Measurements from ENCODE around the gene CLASP1. TPM values are rescaled to one million over a fixed set of nuclear protein-coding genes. Genes with fewer than 3 reads are reported as not detected.
A peak's percentile ranks its signal among the peaks of the same experiment; 100 is the strongest.

Gene CLASP1
- polyA plus RNA-seq, 1 donor (not counting 4 experiments of a cell fraction or from before 2014, with no cell fraction given), result 16.7 TPM

- TF ChIP-seq CTCF (optimal IDR thresholded peaks at IDR 0.05 in 1 of 3, IDR thresholded peaks at IDR 0.05 in 1 of 3, conservative IDR thresholded peaks at IDR 0.05 in 1 of 3; ENCODE audit: extremely low read depth in 1 of 3, insufficient read depth in 2 of 3, low read length in 3 of 3) (no peak), EZH2 (IDR thresholded peaks at IDR 0.05; ENCODE audit: low read length) (no peak)
- Histone ChIP-seq H3K9me3 (ENCODE audit: control insufficient read depth, low read depth, low read length) (no peaks in the 10 kb centered on the region), H3K27me3 (ENCODE audit: control insufficient read depth, extremely low read depth, insufficient read depth, low read length) (no peaks in the 10 kb centered on the region), H3K4me3 (ENCODE audit: control insufficient read depth in 2 of 3, extremely low read depth in 1 of 3, insufficient read depth in 2 of 3, low read depth in 1 of 3, low read length in 3 of 3) (no peak overlapping the region), H4K20me1 (ENCODE audit: control insufficient read depth, extremely low read depth, insufficient read depth, low read length) (no peaks in the 10 kb centered on the region), H3K4me2 (ENCODE audit: control insufficient read depth, extremely low read depth, insufficient read depth, low read depth, low read length) (no peak overlapping the region), H3K36me3 (ENCODE audit: control insufficient read depth in 2 of 2, extremely low read depth in 1 of 2, insufficient read depth in 2 of 2, low read length in 2 of 2) (no peaks in the 10 kb centered on the region), H3K27ac (ENCODE audit: control insufficient read depth, insufficient read depth, low read length) (no peak overlapping the region), H3K9ac (ENCODE audit: control insufficient read depth, extremely low read depth, insufficient read depth, low read length) (no peak overlapping the region), H2AFZ (ENCODE audit: control insufficient read depth, low read length) (no peak overlapping the region), H3K4me1 (ENCODE audit: control insufficient read depth, extremely low read depth, insufficient read depth, low read length) (peaks cover 12% of the 10 kb centered on the region), H3K79me2 (ENCODE audit: control insufficient read depth, insufficient read depth, low read length) (peaks cover 54% of the 10 kb centered on the region), H3K9me1 (ENCODE audit: control insufficient read depth, extremely low read depth, insufficient read depth, low read length) (no peaks in the 10 kb centered on the region)
- no peak for DNase-seq (ENCODE audit: low read depth, low spot score)
- dilution Hi-C loops (cut with MboI; ENCODE audit: extremely low pct_ligation_motif_present, low sequenced_read_pairs), result no loop called here
- peak; percentile 23 for FAIRE-seq
These were observed 49.2 kb downstream of the CLASP1 start for GRCh38 chr2:121599963-121600651.

GRCh38 chr2:121598087-121598486, 51.2 kb downstream of the CLASP1 start:
- FAIRE-seq (no peak), DNase-seq (ENCODE audit: low read depth, low spot score) (no peak)
- Histone ChIP-seq H3K9me1 (ENCODE audit: control insufficient read depth, extremely low read depth, insufficient read depth, low read length) (peaks cover under 1% of the 10 kb centered on the region), H3K79me2 (ENCODE audit: control insufficient read depth, insufficient read depth, low read length) (peaks cover 51% of the 10 kb centered on the region), H3K4me1 (ENCODE audit: control insufficient read depth, extremely low read depth, insufficient read depth, low read length) (peaks cover 14% of the 10 kb centered on the region), H3K36me3 (ENCODE audit: control insufficient read depth in 2 of 2, extremely low read depth in 1 of 2, insufficient read depth in 2 of 2, low read length in 2 of 2) (no peaks in the 10 kb centered on the region), H3K27me3 (ENCODE audit: control insufficient read depth, extremely low read depth, insufficient read depth, low read length) (no peaks in the 10 kb centered on the region), H2AFZ (ENCODE audit: control insufficient read depth, low read length) (no peak overlapping the region), H3K27ac (ENCODE audit: control insufficient read depth, insufficient read depth, low read length) (no peak overlapping the region), H3K4me3 (ENCODE audit: control insufficient read depth in 2 of 3, extremely low read depth in 1 of 3, insufficient read depth in 2 of 3, low read depth in 1 of 3, low read length in 3 of 3) (no peak overlapping the region), H4K20me1 (ENCODE audit: control insufficient read depth, extremely low read depth, insufficient read depth, low read length) (no peaks in the 10 kb centered on the region), H3K9ac (ENCODE audit: control insufficient read depth, extremely low read depth, insufficient read depth, low read length) (no peak overlapping the region), H3K4me2 (ENCODE audit: control insufficient read depth, extremely low read depth, insufficient read depth, low read depth, low read length) (no peak overlapping the region), H3K9me3 (ENCODE audit: control insufficient read depth, low read depth, low read length) (no peaks in the 10 kb centered on the region)
- dilution Hi-C loops (cut with MboI; ENCODE audit: extremely low pct_ligation_motif_present, low sequenced_read_pairs), result no loop called here
- TF ChIP-seq EZH2 (IDR thresholded peaks at IDR 0.05; ENCODE audit: low read length) (no peak), CTCF (optimal IDR thresholded peaks at IDR 0.05 in 1 of 3, IDR thresholded peaks at IDR 0.05 in 1 of 3, conservative IDR thresholded peaks at IDR 0.05 in 1 of 3; ENCODE audit: extremely low read depth in 1 of 3, insufficient read depth in 2 of 3, low read length in 3 of 3) (no peak)

All from keratinocyte (primary cell).